ENCODE measurements around the gene SBK1.
"Not testable (repeated sequence)": the region's sequence is repeated elsewhere in the genome, so short reads cannot be mapped to it uniquely, and the experiment has no call there.

The SBK1 gene

DNA sequence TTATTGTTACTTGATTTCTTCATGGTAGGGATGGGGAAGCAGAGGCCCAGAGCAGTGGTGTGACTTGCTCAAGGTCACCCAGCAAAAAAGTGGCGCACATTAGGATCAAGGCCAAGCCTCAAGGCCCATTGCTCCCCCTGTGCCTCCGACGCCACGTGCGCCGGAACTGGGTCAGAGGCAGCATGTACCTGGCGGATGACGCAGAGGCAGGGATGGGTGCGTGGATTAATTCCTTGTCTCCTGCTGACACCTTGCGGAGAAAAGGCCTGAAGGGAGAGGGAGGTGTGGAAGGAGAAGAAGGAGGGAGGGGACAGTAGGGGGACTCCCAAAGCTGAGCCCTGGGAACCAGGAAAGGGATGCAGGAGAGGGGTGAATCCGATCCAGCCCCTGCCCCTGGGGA lies 18.5 kb downstream of the SBK1 start:
- no peak for DNase-seq

DNA sequence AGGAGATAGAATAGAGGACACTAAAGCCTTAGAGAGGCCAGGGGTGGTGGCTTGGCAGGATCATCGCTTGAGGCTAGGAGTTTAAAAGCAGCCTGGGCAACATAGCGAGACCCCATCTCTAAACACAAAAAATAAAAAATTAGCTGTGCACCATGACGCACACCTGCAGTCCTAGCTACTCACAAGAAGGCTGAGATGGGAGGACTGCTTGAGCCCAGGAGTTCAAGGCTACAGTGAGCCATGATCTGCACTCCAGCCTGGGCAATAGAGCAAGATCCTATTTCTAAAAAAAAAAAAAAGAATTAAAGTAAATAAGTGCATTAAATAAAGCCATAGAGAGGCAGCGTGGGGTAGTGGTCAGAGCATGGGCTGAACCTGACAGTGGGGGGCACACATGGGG lies 19.1 kb downstream of the SBK1 start:
- no peak for DNase-seq

DNA sequence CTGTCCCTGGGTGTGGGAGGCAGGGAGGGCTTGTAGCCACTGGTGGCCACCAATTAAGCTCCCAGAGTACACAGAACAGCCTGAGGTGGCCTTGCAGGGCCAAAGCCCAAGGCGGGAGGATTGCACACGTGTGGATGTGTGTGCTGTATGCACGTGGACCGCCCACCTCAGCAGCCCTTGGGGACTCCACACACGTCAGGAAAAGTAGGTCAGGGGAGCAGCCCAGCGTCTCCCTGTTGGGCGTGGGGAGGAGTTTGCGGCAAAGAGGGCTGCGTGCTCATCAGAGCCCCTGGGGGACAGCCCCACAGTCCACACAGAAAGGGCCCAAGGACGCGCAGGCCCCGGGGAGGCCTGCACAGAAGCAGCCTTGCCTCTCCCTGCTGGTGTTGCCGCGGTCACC lies 19.6 kb downstream of the SBK1 start:
- DNase-seq = no peak

DNA sequence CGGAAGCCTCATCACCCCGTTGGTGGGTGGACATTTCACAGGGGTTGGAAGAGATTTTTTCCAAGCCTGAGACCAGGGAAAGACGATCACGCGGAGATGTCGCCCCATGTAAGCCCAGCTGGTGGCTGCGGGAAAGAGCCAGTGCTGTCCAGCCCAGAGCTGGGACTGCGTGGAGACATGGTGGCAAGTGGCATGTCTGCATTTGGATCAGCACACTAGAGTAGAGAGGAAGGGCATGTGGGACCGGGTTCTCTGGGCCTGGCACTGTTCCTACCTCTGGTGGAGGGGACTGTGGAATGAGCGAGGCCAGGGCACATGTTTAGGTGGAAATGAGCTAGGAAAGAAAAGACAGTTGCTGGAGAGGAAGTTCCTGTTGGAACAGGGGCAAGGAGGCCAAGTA lies 20.0 kb downstream of the SBK1 start:
- DNase-seq = no peak

DNA sequence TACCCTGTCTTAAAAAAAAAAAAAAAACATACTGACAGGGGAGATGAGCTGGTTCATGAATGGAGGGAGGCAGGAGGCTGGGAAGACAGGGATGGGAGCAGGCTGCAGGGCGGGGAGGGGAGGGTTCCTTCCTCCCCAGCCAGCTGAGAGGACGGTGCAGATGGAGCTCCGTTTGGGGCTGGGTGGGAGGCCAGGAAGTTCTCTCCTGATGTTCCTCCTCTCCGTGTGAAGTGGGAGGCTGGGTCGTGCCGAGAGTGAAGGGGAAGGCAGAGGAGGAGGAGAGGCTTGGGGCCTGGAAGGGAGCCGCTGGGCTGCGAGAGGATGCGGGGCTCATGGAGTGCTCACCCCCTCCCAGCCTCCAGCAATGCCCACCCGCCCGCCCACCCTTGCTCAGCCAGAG lies 21.3 kb downstream of the SBK1 start:
- no peak for DNase-seq

DNA sequence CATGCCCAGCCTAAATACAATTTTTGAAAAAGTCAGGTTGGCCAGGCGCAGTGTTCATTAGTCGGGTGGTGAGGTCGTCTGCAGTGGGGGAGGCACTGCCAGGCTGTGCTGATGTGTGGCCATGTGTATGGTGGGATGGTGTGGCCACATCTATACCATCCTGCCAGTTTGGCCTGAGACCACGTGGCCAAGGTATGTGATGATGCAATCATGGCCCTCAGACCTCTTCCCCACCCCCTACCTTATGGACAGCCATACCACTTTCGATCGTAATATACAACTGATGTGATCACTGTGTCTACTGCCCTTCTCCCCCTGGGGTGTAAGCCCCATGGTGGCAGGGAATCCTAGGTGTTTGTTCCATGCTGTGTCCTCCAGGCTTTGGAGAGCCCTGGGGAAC lies 23.7 kb downstream of the SBK1 start:
- no peak for DNase-seq

DNA sequence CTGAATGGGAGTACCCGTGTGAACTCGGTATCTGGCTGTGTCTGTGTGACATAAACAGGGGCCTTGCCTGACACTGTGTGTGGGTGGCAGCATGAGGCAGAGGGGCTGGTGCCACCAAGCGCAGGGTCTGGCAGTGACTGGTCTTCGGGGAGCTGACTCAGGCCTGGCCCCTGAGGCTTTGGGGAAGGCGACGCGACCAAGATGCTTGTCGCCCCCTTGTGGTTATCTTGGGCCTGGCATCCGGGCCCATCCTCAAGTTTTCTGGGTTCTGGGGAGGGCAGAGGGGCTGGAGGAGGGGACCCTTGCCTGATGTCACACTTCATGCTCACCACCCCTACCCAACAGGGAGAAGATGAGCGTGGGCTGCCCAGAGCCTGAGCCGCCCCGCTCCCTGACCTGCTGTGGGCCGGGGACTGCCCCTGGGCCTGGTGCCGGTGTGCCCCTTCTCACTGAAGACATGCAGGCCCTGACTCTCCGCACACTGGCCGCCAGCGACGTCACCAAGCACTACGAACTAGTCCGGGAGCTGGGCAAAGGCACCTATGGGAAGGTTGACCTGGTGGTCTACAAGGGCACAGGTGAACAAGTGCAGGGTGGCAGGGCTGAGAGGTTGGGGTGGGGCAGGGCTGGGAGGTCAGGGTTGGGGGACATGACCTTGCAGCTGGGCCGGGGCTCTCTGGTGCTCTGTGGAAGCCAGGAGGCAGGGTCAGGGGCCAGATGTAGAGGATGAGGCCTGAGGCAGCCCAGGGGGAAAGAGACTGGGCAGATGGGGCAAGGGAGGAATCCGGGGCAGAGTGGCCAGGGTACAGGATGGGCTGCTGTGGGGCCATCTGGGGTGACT lies 24.9 kb downstream of the SBK1 start:
- DNase-seq = peak; percentile 69

DNA sequence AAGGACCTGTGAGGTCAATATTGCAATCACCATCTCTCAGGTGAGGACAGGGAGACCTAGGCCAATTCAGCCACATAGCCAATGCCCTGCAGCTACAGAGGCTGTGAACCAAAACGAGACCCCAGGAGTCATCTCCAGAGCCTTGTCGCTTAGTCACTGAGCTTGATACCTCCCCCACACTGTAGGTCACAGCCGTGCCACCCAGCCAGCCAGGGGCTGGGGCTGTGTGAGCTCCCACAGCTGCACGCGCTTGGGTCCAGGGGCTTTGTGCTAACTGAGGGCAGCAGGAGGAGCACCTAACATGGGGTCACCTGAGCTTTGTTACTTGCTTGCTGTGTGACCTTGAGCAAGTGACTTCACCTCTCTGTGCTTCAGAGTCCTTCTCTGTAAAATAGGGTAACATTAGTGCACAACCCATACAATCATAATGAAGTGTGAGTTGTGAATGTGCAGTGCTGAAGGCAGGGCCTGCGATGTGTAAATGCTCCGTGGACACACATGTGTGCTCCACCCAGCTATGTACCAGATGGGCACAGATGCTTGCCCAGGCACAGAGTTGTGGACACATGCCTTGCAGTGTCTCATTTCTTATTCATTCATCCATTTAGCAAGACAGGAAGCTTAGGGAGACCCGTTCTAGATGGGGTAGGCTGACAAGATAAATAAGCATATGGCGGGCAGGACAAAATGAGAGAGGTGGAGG lies 25.9 kb downstream of the SBK1 start:
- DNase-seq = no peak

DNA sequence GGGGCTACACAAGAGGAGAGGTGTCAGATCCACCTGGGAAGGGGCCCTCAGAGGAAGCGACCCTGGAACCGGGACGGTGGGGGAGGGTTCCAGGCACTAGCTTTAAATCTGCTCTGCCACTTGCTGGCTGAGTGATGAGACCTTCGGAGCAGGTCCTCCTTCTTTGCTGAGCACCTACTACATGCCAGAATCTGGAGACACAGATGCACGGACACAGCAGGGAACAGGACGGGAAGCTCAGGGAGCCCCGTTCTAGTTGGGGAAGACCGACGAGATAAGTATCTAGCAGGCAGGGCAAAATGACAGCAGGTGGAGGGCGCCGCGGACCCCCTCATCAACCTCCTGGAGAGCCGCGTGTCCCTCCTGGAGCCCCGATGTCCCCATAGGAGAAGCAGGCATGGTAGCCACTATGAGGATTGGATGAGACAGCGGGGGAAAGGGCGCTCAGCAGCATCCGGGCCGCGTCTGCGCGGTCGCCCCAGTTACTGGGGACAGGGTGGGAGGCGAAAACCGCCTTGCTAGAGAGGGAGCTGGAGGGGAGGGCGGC lies 27.2 kb downstream of the SBK1 start:
- no peak for DNase-seq

DNA sequence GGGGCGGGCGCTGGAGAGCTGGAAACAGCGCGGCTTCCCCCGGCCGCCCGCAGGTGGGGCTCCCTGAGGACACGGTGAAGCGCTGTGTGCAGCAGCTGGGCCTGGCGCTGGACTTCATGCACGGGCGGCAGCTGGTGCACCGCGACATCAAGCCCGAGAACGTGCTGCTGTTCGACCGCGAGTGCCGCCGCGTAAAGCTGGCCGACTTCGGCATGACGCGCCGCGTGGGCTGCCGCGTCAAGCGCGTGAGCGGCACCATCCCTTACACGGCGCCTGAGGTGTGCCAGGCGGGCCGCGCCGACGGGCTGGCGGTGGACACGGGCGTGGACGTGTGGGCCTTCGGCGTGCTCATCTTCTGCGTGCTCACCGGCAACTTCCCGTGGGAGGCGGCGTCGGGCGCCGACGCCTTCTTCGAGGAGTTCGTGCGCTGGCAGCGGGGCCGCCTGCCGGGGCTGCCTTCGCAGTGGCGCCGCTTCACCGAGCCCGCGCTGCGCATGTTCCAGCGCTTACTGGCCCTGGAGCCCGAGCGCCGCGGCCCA lies 27.8 kb downstream of the SBK1 start:
- no peak for DNase-seq

DNA sequence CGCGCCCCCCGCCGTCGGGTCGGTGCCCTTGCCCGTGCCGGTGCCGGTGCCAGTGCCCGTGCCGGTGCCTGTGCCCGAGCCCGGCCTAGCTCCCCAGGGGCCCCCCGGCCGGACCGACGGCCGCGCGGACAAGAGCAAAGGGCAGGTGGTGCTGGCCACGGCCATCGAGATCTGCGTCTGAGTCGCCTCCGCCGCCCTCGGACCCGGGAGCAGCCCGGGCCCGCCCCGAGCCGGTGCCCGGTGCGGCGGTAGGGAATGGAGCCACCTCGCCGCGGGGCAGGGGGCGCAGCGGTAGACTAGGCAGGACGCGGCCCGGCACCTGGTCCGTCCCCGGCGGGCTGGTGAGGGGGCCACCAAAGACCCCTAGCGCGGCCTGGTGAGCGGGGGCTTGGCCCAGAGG lies 28.4 kb downstream of the SBK1 start:
- no peak for DNase-seq

DNA sequence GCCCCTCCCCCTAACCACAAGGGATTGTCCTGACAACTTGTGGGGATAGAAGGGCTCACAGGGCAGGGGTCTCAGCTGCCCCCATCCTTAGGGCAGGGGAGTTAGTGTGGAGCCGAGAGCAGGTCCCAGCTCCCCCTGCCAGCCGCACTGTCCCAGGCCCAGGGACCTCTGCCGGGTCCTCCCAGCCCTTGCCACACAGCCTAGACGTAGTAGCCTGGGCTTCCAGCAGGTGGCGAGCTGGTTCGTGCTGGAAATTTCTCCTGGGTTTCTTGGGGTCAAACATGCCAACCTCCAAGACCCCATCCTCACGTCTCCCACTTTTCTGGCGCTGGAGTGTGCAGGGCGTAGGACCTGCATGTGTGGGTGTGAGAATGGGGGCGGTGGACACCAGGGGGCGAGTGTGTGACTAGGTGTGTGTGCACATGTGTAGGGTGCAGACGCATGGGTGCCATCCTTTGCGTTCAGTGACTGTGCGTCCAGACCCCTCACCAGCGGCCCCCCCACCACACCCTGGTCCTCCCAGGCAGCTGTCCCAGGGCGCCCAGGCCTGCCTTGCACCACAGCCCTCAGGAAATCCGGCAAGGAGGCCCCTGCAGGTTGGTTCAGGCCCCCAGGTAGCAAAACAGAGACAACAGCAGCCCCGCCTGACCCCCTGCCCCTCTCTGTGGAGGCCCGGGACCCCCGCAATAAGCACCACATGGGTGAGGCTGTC lies 29.5 kb downstream of the SBK1 start:
- peak; percentile 34 for DNase-seq

DNA sequence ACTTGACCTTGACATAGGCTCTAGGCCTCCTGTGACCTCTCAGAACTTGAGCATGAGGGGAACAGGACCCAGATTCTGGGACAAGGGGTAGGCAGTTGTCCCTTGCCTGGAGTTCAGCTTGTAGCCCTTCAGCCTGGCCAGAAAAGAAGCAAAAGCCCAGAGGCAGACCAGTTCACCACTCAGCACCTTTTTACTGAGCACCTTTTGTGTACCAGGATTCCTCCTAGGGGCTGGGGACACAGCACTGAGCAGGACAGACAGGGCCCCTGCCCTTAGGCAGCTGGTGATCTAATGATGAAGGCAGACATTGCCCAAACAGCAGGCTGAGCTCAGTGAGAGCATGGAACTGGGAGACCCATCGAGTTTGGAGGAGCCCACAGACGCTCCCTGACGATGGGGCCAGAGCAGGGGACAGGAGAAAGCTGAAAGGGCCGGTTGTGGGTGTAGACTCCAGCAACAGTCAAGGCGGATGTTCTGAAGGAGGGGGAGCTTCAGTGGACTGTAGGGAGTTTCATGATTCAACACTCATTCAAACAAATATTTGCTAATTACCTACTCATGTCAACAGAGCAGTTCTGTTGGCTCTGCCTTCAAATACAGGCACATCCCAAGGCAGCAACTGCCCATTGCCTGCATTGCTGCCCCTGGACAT lies 32.0 kb downstream of the SBK1 start:
- no peak for DNase-seq

DNA sequence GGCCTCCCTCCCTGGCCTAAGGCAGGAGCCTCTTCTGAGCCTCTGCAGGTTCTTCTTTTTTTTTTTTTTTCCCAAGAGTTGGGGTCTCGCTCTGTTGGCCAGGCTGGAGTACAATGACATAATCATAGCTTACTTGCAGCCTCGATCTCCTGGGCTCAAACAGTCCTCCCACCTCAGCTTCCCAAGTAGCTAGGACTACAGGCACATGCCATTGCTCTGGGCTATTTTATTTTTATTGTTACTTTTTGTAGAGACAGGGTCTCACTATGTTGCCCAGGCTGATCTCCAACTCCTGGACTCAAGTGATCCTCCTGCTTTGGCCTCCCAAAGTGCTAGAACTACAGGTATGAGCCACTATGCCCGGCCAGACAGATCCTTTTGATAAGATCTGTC lies 32.6 kb downstream of the SBK1 start:
- no peak for DNase-seq

DNA sequence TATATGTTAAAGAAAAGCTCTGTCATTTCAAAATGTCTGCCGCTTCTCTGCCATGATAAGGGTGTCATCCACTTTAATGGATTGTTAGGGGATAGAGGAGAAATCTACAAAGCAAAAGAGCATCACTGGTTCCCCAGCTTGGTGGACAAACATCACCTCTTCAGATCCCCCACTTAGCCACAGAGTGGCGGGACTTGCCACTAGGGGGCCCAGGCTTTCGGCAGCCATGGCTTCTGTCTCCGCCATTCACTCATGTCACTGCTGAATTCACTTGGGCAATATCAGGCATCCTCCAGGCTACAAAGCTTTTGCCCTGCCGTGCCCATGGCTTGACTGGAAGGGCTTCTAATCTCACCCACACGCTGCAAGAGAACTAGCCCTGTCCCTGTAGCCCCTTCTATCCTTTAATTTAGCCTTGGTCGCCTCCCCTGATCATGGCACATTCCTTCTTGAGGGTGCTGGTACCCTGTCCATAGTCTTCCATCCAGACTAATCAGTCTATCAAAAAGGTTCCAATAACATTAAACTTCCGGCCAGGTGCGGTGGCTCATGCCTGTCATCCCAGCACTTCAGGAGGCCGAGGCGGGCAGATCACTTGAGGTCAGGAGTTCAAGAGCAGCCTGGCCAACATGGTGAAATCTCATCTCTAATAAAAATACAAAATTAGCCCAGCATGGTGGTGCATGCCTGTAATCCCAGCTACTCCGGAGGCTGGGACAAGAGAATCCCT lies 34.7 kb downstream of the SBK1 start:
- DNase-seq = peak; percentile 63

DNA sequence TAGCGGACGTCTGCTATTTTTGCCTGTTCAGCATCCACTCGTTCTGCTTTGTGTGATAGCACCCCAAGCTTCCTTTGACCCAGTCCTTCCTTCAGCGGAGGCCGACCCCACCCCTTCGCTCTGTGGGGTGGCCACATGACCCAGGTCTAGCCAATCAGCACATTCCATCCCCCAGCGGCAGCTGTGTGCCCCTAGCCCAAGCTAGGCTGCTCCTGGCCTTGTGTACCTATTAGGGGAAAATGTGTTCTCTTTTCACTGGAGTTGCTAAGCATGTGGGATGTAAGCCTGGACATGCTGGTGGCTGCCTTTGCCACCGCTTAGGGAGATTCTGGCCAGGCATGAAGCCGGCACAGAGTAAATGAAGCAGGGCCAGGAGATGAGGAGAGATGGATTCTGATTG lies 37.9 kb downstream of the SBK1 start:
- not testable (repeated sequence) for DNase-seq

DNA sequence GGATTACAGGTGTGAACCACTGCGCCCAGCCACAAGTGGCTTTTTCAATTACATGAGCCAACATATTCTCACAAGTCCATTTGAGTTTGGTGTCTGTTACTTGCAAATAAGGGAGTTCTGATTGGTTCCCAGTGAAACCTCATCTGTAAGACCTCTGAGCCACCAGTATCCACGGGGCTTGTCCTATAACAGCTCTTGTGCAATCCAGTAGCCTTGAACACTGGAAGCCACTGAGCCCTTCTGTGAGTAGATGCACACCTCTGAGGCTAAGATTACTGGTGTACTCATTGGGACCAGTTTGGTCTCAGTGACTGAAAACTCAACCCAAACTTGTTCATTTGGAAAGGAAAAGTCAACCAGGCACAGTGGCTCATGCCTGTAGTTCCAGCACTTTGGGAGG lies 38.7 kb downstream of the SBK1 start:
- DNase-seq = not testable (repeated sequence)

DNA sequence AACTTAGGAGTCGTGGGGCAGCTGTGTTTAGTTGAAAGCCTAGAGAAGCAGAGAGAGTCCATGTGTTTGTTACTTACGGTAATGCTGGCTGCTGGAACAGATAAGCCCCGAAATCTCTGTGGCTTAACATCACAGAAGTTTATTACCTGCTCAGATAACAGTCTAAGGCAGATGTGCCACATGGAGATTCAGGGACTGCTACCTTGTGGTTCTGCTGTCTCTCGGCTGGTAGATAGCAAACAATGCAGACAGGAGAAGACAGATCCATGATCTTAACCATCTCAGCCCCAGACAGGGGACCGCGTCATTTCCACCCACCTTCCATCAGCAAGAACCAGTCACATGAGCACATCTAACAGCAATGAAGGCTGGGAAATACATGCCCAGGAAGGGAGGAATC lies 40.3 kb downstream of the SBK1 start:
- not testable (repeated sequence) for DNase-seq

DNA sequence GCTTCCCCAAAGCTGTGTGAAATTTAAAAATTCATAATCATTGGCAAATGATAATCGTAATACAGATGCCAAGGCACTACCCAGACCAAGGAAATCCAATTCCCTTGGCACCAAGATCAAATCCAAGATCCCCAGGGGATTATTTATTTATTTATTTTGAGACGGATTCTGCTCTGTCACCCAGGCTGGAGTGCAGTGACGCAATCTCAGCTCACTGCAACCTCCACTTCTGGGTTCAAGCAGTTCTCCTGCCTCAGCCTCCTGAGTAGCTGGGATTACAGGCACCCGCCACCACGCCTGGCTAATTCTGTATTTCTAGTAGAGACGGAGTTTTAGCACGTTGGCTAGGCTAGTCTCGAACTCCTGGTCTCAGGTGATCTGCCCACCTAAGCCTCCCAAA lies 43.4 kb downstream of the SBK1 start:
- DNase-seq = not testable (repeated sequence)

DNA sequence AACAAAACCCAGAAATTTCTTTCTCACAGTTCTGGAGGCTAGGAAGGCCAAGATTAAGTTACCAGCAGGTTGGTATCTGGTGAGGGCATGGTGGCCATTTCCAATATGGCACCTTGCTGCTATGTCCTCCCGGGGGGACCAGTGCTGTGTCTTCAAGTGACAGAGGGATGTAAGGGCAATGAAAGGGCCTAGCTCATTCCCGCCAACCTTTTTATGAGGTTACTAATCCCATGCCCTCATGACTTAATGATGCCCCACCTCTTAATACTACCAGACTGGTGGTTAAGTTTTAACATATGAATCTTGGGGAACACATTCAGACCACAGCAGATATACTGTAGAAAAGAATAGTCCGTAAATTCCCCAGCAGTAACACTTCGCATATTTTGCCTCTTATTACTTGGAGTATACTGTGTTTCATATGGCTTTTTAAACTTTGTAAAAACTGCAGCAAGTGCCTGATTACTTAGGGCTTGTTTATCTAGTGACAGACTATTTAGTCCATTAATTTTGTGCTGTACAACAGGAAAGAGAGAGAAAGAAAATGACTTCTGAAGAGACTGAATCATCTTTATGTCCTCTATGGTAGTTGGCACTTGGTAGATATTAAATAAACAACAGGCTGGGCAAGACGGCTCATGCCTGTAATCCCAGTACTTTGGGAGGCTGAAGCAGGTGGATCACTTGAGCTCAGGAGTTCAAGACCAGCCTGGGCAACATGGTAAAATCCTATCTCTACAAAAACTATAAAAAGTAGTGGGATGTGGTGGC lies 44.8 kb downstream of the SBK1 start:
- DNase-seq = not testable (repeated sequence)

DNA sequence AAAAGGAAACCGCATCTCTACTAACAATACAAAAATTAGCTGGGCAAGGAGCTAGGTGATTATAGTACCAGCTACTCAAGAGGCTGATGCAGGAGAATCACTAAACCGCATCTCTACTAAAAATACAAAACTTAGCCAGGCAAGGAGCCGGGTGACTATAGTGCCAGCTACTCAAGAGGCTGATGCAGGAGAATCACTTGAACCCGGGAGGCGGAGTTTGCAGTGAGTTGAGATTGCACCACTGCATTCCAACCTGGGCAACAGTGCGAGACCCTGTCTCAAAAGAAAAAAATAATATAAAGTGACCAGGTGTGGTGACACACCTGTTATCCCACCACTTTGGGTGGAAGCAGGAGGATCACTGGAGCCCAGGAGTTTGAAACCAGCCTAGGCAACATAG lies 45.9 kb downstream of the SBK1 start:
- not testable (repeated sequence) for DNase-seq

Data from activated CD4-positive, alpha-beta T cell treated with anti-CD3 and anti-CD28 coated beads, Interleukin-2, amount 50 U/mL, for 16 hours (primary cell).